Left lung (tissue), 10 donors: ENCODE data around the gene RPL19. TPM values are rescaled to one million over a fixed set of nuclear protein-coding genes. Genes with fewer than 3 reads are reported as not detected.

Source experiments
- ATAC-seq: fragments of 200-7000 bp; cut with Tn5 transposase; one replicate; pipeline ENCODE4 v1.9.1; 2020; ENCODE audit warnings: moderate library complexity
- DNase-seq, 4 donors: peaks; one replicate each; pipeline ENCODE4 v3.0.0-alpha.2; 2013 to 2020
- H3K27ac ChIP-seq, 2 donors: fragments of 200-600 bp; sonication (generic) in 1 of 2; one replicate each; pipeline versions ENCODE4 v1.5.0 to v1.8.0; 2020 to 2021
- H3K27me3 ChIP-seq, 2 donors: fragments of 200-600 bp; sonication (generic) in 1 of 2; one replicate each; pipeline versions ENCODE4 v1.5.0 to v1.8.0; 2020 to 2021
- H3K36me3 ChIP-seq, 2 donors: fragments of 200-600 bp; sonication (generic) in 1 of 2; one replicate each; pipeline versions ENCODE4 v1.5.0 to v1.8.0; 2020 to 2021
- H3K4me1 ChIP-seq, 2 donors: fragments of 200-600 bp; one replicate each; pipeline ENCODE4 v1.8.0; 2021
- H3K4me3 ChIP-seq, 2 donors: fragments of 200-600 bp; sonication (generic) in 1 of 2; one replicate each; pipeline versions ENCODE4 v1.5.0 to v1.8.0; 2020 to 2021; ENCODE audit warnings: mild to moderate bottlenecking in 1 of 2
- H3K9me3 ChIP-seq, 2 donors: fragments of 200-600 bp; sonication (generic) in 1 of 2; one replicate each; pipeline versions ENCODE4 v1.5.0 to v1.8.0; 2020 to 2021
- intact Hi-C, 2 donors: fragments of 100-400 bp; cut with DNase I; formaldehyde crosslinking; loops; one replicate each; pipeline versions ENCODE4 v1.11.2 to v1.14.2; 2022
- polyA plus RNA-seq, 6 donors: library from polyadenylated mRNA; unstranded; fragments of 120-200 nt; gene quantifications; one replicate each; pipeline ENCODE4 v1.2.1, GENCODE V29; 2013; ENCODE audit not compliant: insufficient read length in 6 of 6
- total RNA-seq, 2 donors: library from RNA; stranded (reverse); fragmentation: NEBNext Ultra II Directional; extraction: Animal tissue kit (Norgen Biotek cat#: 25700); gene quantifications; one replicate each; pipeline ENCODE4 v1.2.1, GENCODE V29; 2021
- TF ChIP-seq, protein P1 (sequence below), 2 donors: fragments of 200-600 bp; sonication (generic) in 1 of 2; IDR thresholded peaks; one replicate each; pipeline versions ENCODE4 v1.5.0 to v1.8.0; 2021; ENCODE audit warnings: antibody characterized with exemption in 2 of 2
- donor health status: DM: no; HTN: yes; CAD: no.
- donor health status: DM: no; HTN: no; CAD: no.

Gene RPL19
- total and polyA plus RNA-seq, 8 donors, result 1,286 to 2,452 (median 2,096) TPM

DNA sequence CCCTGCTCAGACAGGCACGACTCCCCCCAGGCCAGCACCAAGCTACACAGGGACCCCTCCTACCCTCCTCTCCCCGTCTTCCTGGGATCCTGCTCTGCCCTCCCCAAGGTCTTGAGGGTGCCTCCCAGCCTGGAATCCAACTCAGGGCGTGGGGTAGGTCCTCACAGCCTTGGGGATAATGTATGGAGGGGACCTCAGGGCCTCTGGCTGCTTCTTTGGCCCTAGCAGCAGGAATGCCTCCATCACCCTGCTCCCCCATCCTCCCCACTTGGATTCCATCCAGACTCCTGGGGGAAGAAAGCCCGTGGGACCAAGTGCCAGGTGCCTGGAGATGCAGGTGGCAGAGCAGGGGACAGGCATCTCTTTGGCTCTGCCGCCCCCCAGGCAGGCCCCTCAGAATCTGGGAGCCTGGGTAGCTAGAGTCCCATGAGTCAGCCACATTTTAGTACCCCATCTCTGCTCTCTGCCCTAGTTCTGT lies 36.4 kb downstream of the RPL19 start:
- no peak for DNase-seq
- Histone ChIP-seq H3K9me3 (no peaks in the 10 kb centered on the region), H3K27ac (no peak overlapping the region), H3K36me3 (no peaks in the 10 kb centered on the region), H3K4me3 (no peak overlapping the region), H3K27me3 (peaks cover 0 to 63% of the 10 kb centered on the region in 2 donors), H3K4me1 (peaks cover 8 to 9% of the 10 kb centered on the region in 2 donors)
- intact Hi-C loops, result no loop called here
- ATAC-seq, result no peak
- TF ChIP-seq, protein P1, sequence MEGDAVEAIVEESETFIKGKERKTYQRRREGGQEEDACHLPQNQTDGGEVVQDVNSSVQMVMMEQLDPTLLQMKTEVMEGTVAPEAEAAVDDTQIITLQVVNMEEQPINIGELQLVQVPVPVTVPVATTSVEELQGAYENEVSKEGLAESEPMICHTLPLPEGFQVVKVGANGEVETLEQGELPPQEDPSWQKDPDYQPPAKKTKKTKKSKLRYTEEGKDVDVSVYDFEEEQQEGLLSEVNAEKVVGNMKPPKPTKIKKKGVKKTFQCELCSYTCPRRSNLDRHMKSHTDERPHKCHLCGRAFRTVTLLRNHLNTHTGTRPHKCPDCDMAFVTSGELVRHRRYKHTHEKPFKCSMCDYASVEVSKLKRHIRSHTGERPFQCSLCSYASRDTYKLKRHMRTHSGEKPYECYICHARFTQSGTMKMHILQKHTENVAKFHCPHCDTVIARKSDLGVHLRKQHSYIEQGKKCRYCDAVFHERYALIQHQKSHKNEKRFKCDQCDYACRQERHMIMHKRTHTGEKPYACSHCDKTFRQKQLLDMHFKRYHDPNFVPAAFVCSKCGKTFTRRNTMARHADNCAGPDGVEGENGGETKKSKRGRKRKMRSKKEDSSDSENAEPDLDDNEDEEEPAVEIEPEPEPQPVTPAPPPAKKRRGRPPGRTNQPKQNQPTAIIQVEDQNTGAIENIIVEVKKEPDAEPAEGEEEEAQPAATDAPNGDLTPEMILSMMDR (IDR thresholded peaks at IDR 0.05), result no peak

DNA sequence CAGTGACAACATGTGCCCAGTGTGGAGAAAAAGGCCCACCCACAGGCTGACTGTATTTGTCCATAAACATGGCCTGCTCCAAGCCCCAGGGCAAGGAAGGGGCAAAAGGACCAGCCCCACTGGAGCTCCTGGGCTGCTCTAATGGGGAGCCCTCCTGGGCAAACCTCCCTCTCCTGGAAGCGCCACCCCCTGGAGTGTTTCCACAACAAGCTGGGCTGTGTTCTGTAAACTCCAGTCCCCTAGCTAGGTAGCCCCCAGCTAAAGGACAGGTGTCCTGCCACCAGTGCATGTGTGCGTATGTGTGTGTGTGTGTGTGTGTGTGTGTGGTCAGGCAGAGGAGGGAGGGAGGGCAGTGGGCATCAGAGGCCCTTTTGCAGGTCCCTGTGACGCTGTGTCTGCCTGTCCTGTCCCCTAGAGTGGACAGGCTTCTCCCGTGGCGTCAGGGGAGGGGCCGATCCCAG lies 36.9 kb downstream of the RPL19 start:
- Histone ChIP-seq H3K4me3 (no peak overlapping the region), H3K9me3 (no peaks in the 10 kb centered on the region), H3K27me3 (peaks cover 0 to 63% of the 10 kb centered on the region in 2 donors), H3K4me1 (peaks cover 4 to 7% of the 10 kb centered on the region in 2 donors), H3K27ac (no peak overlapping the region), H3K36me3 (no peaks in the 10 kb centered on the region)
- intact Hi-C loops, result no loop called here
- TF ChIP-seq, protein P1 (IDR thresholded peaks at IDR 0.05), result no peak
- no peak for DNase-seq
- no peak for ATAC-seq

DNA sequence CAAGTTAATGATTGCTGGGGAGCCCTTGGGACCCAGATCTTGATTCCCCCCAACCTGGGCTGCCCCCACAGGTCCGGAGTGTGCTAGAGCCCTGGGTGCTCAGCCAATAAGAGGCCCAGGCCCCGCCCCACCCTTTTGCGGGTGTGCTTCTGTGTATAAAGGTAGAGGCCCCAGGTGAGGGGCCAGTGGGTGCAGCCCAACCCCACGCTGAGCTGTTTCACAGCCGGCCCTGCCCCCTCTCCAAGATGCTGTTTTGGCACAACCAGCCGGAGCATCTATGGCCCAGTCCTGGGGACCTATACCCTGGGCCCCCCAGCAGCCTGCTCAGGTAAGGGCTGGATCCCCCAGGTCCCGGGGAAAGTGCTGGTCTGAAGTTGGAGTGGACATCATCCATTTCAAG lies 37.5 kb downstream of the RPL19 start:
- Histone ChIP-seq H3K4me1 (peaks cover 0 to 7% of the 10 kb centered on the region in 2 donors), H3K27me3 (peaks cover 0 to 61% of the 10 kb centered on the region in 2 donors), H3K36me3 (no peaks in the 10 kb centered on the region), H3K4me3 (no peak overlapping the region), H3K9me3 (no peaks in the 10 kb centered on the region), H3K27ac (no peak overlapping the region)
- no peak for ATAC-seq
- TF ChIP-seq, protein P1 (IDR thresholded peaks at IDR 0.05), result no peak
- no peak for DNase-seq
- intact Hi-C loops, result no loop called here

DNA sequence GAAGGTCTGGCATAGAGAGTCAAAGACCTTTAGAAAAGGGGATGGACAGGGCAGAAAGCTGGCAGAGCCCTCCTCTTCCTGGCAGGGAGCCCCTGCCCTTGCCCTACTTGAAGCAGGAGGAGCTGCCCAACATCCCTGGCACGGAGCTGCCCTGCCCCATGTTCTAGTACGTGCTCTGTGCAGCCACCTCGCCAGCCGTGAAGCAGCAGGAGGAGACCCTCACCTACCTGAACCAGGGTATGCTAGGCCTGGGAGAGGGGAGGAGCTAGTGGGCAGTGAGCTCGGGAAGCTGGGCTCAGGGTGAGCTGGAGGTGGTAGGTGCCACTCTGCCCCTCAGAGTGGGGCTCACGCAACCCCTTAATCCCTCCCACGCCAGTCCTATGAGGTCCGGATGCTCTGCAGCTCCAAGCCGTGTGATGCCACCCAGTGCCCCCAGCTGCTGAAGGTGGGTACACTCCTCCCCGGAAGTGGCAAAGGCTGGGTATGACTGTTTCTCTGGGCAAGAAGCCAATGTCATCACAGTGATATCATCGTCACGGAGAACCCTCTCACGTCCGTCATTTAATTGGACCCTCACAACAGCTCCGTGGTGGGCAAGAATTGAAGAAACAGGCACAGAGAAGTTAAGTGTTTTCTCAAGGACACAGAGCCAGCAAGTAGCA lies 38.4 kb downstream of the RPL19 start:
- H3K36me3 ChIP-seq, result no peaks in the 10 kb centered on the region
- TF ChIP-seq, protein P1 (IDR thresholded peaks at IDR 0.05), result no peak
- peaks cover 0 to 58% of the 10 kb centered on the region in 2 donors for H3K27me3 ChIP-seq
- no peak overlapping the region for H3K4me3 ChIP-seq
- intact Hi-C loops, result no loop called here
- no peaks in the 10 kb centered on the region for H3K9me3 ChIP-seq
- peak; percentile 51 for ATAC-seq
- no peak overlapping the region for H3K27ac ChIP-seq
- H3K4me1 ChIP-seq, result peaks cover 0 to 7% of the 10 kb centered on the region in 2 donors
- no peak for DNase-seq

GRCh38 chr17:39239640-39240314 lies 39.7 kb downstream of the RPL19 start:
- ATAC-seq (peak; percentile 76), DNase-seq (peak in 2 of 4 donors; percentile 34 to 85)
- no peak overlapping the region for H3K4me3 ChIP-seq
- no peaks in the 10 kb centered on the region for H3K9me3 ChIP-seq
- H3K4me1 ChIP-seq, result peaks cover under 1 to 15% of the 10 kb centered on the region in 2 donors
- TF ChIP-seq, protein P1 (IDR thresholded peaks at IDR 0.05), result peak; percentile 30 to 63
- no peak overlapping the region for H3K27ac ChIP-seq
- H3K36me3 ChIP-seq, result no peaks in the 10 kb centered on the region
- H3K27me3 ChIP-seq, result peaks cover 0 to 69% of the 10 kb centered on the region in 2 donors
- intact Hi-C loops, result loop anchor here in 1 of 2 donors (5.0 kb wide), 1 partner anchor 257 kb away; no protein-coding TSS in a partner anchor
